HG02588 (cell line): ENCODE results near the gene IL11RA.
A peak's percentile ranks its signal among the peaks of the same experiment; 100 is the strongest.
"Not testable (repeated sequence)": the region's sequence is repeated elsewhere in the genome, so short reads cannot be mapped to it uniquely, and the experiment has no call there.

ENCODE experiments used
- ATAC-seq: cut with Tn5 transposase; IDR thresholded peaks from one replicate; pipeline ENCODE4 v1.9.1; 2021; ENCODE audit warnings: mild to moderate bottlenecking, moderate library complexity; ENCODE audit not compliant: unreplicated experiment

IL11RA gene

DNA sequence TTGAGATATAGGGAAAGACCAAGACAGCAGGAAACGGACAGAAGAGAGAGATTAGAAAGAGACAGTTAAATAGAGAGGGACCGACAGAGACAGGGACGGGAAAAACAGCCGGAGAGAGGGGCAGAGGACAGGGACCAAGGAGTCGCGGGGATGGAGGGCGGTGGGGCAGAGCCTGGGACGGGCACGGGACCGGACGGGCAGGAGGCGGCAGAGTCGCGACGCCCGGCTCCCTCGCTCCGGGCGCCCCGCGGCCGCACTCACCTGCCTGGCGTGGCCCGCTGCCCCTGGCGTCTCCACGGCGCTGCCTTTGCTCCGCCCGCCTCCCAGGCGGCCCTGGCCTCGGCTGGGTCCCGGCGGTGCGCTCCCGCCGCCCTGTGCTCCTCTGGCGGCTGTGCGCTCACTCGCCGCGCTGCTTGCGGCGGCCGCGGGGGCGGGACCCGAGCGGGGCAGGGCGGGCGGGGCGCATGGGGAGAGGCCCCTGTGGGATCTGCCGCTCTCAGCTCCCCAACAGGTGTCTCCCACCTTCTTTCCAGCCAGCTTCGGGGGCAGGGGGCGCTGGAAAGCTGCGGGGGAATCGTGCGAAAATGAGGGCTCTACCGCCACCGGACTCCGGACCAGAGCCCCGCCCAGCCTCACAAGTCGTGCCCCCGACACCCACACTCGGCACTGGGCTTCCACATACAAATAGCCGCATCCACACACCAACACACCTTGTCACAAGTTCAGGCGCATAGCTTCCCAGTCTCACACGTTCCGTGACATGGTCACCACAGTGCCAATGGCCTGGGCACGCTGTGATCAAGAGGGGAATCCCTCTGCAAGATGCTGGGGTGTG lies 23.1 kb upstream of the IL11RA start, which contains the start of gene ARID3C:
ARID3C (minus strand) TSS at position 411 of the 835 bp plus-strand sequence. CDS start 1,052 bp downstream, outside the sequence.
- ATAC-seq = no peak

GRCh38 chr9:34629491-34629808 lies 22.5 kb upstream of the IL11RA start:
- no peak for ATAC-seq

DNA sequence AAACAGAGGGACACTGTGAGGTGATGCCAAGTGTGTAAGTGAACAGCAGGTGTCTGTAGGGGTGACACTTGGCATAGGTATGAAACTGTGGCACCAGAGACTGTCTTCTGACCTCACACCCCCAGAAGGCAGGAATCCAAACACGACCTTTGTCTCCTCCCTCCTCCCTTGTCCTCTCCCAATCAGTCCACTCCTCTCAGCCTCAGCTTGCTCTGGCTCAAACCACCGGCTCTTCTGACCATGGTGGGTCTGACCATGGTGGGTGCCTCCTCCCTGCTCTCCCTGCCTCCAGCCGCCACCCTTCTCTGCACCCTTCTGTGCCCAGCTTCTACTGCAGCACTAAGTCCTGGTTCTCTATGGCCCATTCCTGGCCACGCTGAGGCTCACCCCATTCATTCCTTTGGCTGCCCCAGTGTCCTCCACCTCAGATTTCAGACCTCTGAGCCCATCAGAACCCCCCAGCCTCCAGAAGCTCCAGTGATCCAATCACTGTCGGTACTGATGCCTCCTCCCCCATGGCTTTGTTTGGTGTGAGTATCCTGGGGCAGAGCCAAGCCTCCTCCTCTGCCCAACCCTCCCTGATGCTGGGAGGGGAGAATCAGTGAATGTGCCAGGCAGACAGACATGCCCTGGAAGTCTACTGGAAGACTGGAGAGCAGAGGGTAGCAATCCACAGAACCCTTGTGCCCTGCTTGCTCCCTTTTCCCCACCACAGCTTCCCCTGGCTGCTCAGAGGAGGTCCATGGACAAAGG lies 21.4 kb upstream of the IL11RA start:
- no peak for ATAC-seq

DNA sequence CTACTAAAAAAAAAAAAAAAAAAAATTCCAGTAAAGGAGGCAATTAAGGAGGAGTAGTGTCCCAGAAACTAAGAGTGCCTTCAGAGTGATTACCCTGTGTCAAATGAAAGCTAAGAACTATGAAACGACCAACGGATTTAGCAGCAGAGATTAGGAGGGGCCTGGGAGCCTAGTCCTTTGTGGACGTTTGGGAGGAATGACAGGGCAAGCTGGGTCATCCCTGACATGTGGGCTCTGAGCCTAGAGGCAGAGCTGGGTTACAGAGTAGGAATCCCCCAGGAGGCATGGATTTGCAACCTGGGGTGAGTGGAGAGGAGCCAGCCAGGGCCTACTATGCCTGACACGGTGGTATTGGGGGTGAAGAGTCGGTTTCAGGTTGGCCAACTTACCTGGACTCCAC lies 18.8 kb upstream of the IL11RA start:
- ATAC-seq = no peak

GRCh38 chr9:34633851-34634550 lies 18.0 kb upstream of the IL11RA start:
- ATAC-seq = no peak

GRCh38 chr9:34634551-34635248 lies 17.3 kb upstream of the IL11RA start:
- no peak for ATAC-seq

- ATAC-seq = no peak
Measured at GRCh38 chr9:34635556-34635955, 16.4 kb upstream of the IL11RA start.

GRCh38 chr9:34636791-34637355 lies 15.1 kb upstream of the IL11RA start:
- ATAC-seq = no peak

DNA sequence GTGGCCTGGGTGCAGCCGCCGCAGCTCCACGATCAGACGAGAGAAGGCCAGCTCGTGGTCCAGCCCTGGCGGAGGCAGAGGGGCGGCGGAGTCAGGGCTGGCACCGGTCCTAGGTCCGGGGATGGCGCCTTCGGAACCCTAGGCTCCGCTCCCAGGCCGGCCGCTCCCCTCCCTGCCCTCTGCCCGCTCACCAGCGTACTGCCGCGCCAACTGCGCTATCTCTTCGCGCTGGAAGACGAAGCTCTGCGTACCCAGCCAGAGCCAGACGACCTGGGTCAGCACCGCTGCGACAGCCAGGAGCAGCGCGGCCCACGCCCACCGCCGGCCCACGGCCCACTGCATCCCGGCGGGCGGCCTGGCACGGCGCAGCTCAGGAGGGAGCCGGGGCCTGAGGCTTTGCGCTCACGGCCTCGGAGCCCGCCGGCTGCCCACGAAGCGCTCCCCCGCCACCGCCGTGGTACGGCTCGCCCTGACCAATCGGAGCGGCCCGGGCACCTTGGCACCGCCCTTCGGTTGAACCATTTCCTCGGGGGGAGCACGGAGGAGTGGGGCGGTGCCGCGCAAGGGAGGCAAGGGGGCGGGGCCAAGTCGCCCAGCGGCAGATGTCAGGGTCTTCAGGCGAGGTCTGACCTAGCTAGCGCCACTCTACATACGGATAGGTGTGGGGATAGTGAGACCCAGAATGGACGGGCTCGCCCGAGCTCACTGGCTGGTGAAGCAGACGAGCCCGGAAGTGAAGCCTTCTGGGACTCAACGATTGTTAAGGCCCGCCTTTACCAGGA lies 14.4 kb upstream of the IL11RA start, which contains the start of gene SIGMAR1:
SIGMAR1 (minus strand) TSS at position 432 of the 782 bp plus-strand sequence; CDS start at position 342, 90 bp downstream.
- ATAC-seq = peak; percentile 90

- ATAC-seq = no peak
Measured at GRCh38 chr9:34638138-34638445, 13.9 kb upstream of the IL11RA start.

GRCh38 chr9:34639322-34639721 lies 12.7 kb upstream of the IL11RA start:
- ATAC-seq = not testable (repeated sequence)

DNA sequence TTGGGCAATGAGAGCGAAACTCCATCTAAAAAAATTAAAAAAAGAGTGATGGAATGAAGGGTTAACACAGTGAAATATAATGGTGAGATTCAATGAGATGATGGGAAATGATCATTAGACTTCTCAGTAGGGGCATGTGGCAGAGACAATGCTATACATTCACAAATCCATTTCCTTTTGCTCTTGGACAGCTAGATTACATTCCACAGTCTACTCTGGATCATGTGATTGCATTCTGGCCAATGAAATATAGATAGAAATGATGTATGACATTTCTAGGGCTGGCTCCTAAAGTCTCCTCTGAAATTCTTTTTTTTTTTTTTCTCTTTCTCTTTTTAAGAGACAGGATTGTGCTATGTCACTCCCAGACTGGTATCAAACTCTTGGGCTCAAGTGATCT lies 9.3 kb upstream of the IL11RA start:
- no peak for ATAC-seq

DNA sequence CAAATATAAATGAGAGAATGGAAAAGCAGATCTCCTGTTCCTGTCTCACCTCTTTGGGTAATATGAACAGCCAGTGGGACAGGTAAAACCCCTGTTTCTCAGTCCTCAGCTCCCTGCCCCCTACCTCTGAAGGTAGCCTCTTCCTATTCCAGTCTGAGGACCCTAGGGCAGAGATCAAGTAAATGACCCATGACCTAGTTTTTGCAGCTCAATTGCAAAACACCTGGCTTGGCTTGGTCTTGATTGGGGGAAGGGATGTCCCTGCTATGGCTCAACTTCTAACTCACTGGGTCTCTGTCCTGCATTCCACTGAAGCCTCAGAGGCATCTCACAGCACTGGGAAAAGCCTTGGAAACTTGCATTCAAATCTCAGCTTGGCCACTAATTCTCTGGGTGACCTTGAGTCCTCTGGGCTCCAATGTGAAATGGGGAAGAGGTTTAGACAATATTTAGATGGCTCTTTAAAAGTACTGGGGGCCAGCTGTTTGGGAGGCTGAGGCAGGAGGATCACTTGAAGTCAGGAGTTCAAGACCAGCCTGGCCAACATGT lies 7.1 kb upstream of the IL11RA start:
- ATAC-seq = no peak

DNA sequence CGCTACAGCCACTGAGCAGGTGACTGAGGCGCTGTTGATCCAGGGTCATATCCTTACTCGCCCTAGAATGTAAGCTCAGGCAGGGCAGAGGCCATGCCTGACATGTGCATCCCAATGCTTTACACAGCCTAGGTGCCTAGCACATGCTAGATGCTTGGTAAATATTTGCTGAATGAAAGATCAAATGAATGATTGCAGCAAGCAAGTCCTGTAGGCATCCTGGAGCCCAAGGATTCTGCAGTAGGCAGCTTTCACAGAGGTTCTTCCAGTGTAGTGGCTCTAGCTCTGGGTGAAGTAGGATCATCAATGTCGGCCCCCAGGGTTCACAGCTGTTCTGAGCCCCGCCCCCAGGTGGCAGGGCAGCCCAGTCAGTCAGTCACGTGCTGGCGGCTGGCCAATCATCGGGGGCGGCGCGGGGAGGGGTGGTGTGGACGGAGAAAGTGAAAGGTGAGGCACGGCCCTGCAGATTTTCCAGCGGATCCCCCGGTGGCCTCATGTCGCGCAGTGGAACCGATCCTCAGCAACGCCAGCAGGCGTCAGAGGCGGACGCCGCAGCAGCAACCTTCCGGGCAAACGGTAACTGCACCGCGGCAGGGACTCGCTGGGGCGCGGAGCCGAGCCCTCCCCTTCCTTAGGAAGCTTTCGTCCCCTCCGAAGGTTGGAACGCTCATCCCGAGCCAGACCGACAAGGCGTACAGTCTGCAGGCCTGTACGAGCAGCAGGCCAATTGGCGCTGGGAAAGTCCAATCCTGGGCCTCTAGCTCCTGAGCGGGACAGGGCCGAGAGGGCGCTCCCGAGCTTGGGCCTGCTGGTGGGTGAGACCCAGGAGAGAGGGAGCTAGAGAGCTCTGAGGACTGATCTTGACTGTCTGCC lies 5.5 kb upstream of the IL11RA start, which contains the start of gene GALT:
GALT (plus strand) TSS at position 465 of the 873 bp plus-strand sequence; CDS start at position 495, 30 bp downstream.
- peak; percentile 84 for ATAC-seq

DNA sequence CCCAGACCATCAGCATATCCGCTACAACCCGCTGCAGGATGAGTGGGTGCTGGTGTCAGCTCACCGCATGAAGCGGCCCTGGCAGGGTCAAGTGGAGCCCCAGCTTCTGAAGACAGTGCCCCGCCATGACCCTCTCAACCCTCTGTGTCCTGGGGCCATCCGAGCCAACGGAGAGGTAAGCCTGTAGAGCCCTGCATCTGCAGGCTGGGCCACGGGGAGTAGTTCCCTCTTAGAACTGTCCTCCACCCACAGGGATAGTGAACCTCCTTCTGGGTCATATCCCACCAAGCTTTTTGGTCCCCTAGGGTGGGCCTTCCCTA lies 4.9 kb upstream of the IL11RA start:
- ATAC-seq = no peak

DNA sequence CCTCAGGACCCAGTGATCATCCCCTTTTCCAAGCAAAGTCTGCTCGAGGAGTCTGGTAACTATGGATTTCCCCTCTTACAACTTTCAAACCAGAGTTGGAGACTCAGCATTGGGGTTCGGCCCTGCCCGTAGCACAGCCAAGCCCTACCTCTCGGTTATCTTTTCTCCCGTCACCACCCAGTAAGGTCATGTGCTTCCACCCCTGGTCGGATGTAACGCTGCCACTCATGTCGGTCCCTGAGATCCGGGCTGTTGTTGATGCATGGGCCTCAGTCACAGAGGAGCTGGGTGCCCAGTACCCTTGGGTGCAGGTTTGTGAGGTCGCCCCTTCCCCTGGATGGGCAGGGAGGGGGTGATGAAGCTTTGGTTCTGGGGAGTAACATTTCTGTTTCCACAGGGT lies 4.3 kb upstream of the IL11RA start:
- ATAC-seq = no peak

DNA sequence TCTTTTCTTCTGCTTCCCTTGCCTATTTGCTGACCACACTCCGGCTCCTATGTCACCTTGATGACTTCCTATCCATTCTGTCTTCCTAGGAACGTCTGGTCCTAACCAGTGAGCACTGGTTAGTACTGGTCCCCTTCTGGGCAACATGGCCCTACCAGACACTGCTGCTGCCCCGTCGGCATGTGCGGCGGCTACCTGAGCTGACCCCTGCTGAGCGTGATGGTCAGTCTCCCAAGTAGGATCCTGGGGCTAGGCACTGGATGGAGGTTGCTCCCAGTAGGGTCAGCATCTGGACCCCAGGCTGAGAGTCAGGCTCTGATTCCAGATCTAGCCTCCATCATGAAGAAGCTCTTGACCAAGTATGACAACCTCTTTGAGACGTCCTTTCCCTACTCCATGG lies 3.3 kb upstream of the IL11RA start:
- no peak for ATAC-seq

- no peak for ATAC-seq
Measured at GRCh38 chr9:34650816-34651215, 1.2 kb upstream of the IL11RA start.

DNA sequence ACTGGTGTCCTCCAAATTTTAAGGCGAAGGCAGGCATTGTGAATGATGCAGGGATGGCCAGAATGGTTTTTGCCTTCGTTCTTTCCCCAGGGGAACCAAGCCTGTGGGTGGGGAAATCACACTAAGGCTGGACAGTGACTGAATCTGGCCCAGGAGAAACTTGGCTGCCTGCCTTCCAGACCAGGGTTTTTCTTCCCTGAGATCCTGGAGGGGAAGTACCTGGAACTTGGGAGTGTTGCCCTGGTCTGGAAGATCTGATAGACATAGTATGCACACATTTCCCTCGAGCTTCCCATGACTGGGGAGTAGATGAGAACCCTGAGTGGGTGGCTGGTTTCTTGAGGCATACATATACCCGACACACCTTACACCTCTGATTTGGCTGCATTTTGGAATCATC lies 664 bp upstream of the IL11RA start:
- no peak for ATAC-seq
